A549 treated with CpdA at 1 μM for 4 hours (cell line): ENCODE measurements around the gene UBTF. TPM values are rescaled to one million over a fixed set of nuclear protein-coding genes. Genes with fewer than 3 reads are reported as not detected.

Experiments used
- total RNA-seq: library from RNA; stranded (reverse); fragments of 200-300 nt; extraction: Qiagen RNA extraction; gene quantifications from 5 replicates; pipeline ENCODE4 v1.2.3, GENCODE V29; 2022; ENCODE audit warnings: low read depth

Gene UBTF, protein sequence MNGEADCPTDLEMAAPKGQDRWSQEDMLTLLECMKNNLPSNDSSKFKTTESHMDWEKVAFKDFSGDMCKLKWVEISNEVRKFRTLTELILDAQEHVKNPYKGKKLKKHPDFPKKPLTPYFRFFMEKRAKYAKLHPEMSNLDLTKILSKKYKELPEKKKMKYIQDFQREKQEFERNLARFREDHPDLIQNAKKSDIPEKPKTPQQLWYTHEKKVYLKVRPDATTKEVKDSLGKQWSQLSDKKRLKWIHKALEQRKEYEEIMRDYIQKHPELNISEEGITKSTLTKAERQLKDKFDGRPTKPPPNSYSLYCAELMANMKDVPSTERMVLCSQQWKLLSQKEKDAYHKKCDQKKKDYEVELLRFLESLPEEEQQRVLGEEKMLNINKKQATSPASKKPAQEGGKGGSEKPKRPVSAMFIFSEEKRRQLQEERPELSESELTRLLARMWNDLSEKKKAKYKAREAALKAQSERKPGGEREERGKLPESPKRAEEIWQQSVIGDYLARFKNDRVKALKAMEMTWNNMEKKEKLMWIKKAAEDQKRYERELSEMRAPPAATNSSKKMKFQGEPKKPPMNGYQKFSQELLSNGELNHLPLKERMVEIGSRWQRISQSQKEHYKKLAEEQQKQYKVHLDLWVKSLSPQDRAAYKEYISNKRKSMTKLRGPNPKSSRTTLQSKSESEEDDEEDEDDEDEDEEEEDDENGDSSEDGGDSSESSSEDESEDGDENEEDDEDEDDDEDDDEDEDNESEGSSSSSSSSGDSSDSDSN
- total RNA-seq, result 99.9 to 104 TPM (median 102 TPM) in 5 replicates

DNA sequence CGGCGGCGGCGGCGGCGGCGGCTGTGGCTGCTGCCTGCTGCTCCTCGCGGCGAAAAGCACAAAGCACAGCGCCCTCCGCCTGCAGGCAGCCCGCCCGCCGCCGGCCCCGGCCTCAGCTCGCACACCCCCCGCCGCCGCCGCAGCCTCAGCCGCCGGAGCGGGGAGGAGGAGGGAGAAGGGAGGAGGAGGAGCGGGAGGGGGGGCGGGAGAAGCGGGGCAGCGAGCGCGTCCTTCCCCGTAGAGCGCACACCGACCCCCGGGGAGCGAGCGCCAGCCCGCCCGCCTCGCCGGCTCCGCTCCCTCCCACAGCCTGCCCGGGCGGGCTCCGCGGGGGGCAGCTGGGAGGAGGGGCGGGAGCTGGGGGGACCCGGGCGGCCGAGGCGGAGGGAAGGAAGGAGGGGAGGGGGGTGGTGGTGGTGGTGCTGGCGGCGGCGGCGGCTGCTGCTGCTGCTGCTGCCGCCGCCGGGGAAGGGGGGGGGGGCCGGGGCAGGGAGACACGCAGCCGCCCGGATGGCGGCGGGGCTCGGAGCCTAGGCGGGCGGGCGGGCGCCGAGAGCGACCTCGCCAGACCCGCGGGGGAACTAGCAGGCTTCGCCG lies at the start of gene UBTF:
Gene UBTF, minus strand, starts transcription at position 60 of the 597 bp plus-strand sequence. CDS start 1,446 bp downstream, outside the sequence.

DNA sequence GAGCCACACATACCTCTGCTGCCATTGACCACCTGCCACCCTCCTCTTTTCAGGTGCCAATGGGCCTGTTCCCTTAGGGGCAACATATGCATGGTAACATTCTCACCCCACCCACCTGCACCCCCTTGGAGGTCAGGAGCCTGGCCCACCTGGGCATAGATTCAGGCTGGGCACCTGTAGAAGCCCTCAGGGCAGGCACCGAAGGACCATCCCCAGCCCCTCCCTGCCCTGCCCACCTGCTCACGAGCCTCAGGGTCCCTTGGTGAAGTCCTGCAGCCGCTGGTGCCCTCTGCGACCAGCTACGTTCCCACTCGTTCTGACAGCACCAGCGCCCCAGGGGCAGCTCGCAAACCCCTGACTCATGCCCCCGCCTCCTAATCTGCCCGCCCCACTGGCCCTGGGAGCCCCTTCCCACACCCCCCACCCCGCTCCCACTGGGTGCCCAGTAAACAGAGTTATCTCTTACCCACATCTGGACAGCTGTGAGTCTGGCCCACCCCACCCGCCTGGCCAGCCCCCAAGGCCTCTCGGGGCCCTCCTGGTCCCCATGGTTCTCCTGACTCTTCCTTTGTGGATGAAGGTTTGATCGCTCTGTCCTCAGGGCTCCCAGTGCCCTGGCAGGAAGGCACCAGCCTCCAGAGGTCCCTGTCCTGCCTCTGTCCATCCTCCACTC lies 48.5 kb upstream of the UBTF start, which contains the start of gene SLC4A1:
Gene SLC4A1, minus strand, starts transcription at position 318 of the 673 bp plus-strand sequence. CDS start 5,269 bp downstream, outside the sequence.

DNA sequence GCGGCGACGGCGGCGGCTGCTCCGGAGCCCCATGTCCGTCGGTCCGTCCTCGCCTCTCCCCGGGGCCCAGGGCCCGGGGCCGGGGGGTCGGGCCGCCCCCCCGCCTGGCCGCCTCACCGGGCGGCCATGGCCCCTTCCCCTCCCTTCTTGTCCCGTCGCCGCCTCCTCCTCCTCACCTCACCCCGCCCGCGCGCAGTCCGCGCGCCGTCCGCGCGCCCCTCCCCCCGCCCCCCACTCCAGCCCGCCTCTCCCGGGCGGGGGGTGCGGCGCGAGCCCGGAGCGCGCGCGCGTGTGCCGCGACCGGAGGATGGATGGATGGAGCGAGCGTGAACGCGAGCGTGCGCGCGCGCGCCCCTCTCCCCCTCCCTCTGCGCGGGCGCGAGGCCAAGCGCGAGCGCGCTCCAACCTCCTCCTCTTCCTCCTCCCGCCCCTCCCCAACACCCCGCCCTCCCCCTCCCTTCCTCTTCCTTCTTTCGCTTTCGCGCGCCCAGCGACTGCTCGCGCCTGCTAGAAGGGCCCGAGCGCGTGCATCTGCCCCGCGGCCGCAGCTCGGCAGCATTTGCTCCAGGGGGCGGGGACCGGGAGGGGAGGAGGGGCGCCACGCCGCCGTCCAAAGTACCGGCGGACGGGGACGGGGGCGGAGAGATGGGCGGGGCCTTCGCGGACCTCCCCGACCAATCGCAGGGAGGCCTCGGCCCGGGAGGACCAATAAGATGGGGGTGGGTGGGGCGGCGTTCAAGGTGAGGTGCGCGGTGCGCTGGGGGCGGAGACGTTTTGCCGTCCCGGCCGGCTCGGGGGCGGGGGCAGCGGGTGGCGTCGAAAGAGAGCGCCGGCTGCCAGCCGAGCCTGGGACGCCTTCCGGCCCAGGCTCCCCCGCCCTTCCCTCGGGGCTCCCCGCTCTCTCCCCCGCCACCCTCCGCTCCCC lies 19.7 kb downstream of the UBTF start, which contains the start of gene ATXN7L3:
Gene ATXN7L3, minus strand, starts transcription at position 332 of the 925 bp plus-strand sequence. CDS start 1,814 bp downstream, outside the sequence.

DNA sequence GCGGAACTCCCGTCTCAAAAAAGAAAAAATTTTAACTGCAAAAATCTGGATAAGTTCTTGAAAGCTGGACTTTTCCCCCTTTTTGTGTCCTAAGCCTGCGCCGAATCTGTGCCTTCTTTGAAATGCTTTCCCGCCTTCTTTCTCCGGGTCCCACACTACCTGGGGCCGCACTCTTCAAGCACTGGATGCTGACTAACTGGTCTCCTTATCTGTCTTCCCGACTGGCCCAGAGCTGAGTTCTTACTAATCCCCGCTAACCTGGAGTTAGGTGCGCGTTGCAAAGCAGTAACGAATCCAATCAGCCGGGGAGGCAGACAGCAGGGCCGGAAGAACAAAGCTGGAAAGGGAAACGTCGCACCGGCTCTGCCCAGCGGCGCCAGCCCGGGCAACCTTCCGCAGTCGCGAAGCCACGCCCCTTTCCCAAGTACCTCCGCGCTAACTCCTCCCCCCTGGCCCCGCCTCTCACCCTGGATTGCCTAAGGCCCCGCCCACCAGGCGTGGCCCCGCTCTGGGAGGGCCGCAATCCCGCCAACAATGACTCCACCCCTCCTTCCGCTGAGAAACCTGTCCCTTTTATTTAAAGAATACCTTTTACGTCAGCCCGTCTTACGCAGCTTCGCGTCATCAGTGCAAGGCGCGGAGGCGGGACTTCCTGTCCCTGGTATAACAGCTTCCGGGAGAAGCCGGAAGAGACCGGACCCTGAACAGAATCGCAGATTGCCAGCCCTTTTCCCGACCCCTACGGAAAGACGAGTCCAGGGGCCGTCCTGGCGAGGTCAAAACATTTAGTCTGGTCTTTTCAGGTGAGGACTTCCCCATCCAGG lies 33.0 kb downstream of the UBTF start, which contains the start of gene TMUB2:
Gene TMUB2, plus strand, starts transcription at position 666 of the 824 bp plus-strand sequence. CDS start 737 bp downstream, outside the sequence.

DNA sequence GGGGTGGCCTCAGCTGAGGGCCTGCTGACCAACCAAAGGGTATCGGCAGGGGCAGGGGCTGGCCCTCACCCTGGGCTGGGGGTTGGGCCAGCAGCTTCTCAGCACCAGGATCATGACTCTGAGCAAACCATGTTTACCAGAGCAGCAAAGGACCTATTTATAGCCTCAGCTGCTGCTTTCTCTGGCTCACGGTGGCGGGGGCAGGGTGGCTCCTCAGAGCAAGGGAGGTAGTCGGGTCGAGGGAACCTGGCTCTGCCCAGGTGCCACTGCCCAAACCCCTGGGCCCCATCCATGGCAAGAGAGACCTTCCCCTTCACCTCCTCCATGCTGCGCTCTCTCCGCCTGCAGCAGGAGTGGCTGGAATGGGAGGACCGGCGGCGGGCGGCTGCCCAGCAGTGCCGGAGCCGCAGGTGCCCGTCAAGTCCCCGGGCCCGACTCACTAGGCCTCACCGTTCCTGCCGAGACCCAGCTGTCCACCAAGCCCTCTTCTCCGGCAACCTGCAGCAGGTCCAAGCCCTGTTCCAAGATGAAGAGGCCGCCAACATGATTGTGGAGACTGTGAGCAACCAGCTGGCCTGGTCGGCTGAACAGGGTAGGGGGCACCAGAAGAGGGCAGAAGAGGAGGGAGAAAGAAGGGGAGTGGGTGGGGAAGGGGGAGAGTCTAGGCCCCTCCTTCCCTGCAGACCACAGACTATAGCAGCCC lies 48.8 kb downstream of the UBTF start, which contains the start of gene ASB16:
Gene ASB16, plus strand, starts transcription at position 206 of the 703 bp plus-strand sequence. Its CDS starts 86 bp downstream, at position 292.

Other genes starting within 250 kb of the UBTF start
- gene NAGS, start 215.1 kb downstream of the UBTF start, total RNA-seq, result 0.75 to 1.1 TPM (median 0.94 TPM) in 5 replicates
- gene TMEM101, start 204.7 kb downstream of the UBTF start, total RNA-seq, result 23.1 to 34.5 TPM (median 32.4 TPM) in 5 replicates
- gene LSM12, start 153.0 kb downstream of the UBTF start, total RNA-seq, result 50.7 to 55.5 TPM (median 54.1 TPM) in 5 replicates
- 105 to 173 TPM (median 164 TPM) in 5 replicates for gene G6PC3, start 148.9 kb downstream of the UBTF start, total RNA-seq
- 13.6 to 15.8 TPM (median 14.3 TPM) in 5 replicates for gene HDAC5, start 96.0 kb downstream of the UBTF start, total RNA-seq
- gene HROB, start 77.7 kb downstream of the UBTF start, total RNA-seq, result 8.1 to 10.5 TPM (median 9.5 TPM) in 5 replicates
- 0.17 TPM in 1 of 5 replicates, not detected in the others for gene ASB16, start 49.0 kb downstream of the UBTF start, total RNA-seq
- gene TMUB2, start 32.7 kb downstream of the UBTF start, total RNA-seq, result 35.7 to 45.8 TPM (median 44.6 TPM) in 5 replicates
- 55.1 to 69.0 TPM (median 65.1 TPM) in 5 replicates for gene ATXN7L3, start 19.8 kb downstream of the UBTF start, total RNA-seq
- gene SLC4A1, start 48.5 kb upstream of the UBTF start, total RNA-seq, result 0.02 TPM in 1 of 5 replicates, not detected in the others
- 0.53 to 0.94 TPM (median 0.83 TPM) in 5 replicates for gene RUNDC3A, start 88.9 kb upstream of the UBTF start, total RNA-seq
- gene SLC25A39, start 105.1 kb upstream of the UBTF start, total RNA-seq, result 145 to 215 TPM (median 198 TPM) in 5 replicates
- 217 to 252 TPM (median 238 TPM) in 5 replicates for gene GRN, start 125.6 kb upstream of the UBTF start, total RNA-seq
- gene FAM171A2, start 144.2 kb upstream of the UBTF start, total RNA-seq, result 2.4 to 4.5 TPM (median 4.1 TPM) in 5 replicates
- gene ITGA2B, start 170.0 kb upstream of the UBTF start, total RNA-seq, result 1.0 to 1.9 TPM (median 1.6 TPM) in 5 replicates